Spleen (tissue), 11 donors: Measurements from ENCODE around the gene OR7G3. TPM values are rescaled to one million over a fixed set of nuclear protein-coding genes. Genes with fewer than 3 reads are reported as not detected.

ENCODE experiments used
- DNase-seq: peaks from one replicate; pipeline ENCODE4 v3.0.0-alpha.2; 2020
- H3K27ac ChIP-seq, 8 donors: fragments of 200-600 bp; sonication (generic) in 7 of 8; 1 replicate in 4 of 8; 2 replicates in 4 of 8; pipeline versions ENCODE4 v1.5.0 to v1.8.0; 2016 to 2021; ENCODE audit warnings: inconsistent platforms in 4 of 8, mild to moderate bottlenecking in 4 of 8, moderate library complexity in 1 of 8
- H3K27me3 ChIP-seq, 7 donors: fragments of 200-600 bp; sonication (generic) in 6 of 7; replicated peaks in 1 of 7; 1 replicate in 4 of 7; 2 replicates in 3 of 7; pipeline versions ENCODE4 v1.5.0 to v1.8.0; 2016 to 2021; ENCODE audit warnings: inconsistent platforms in 3 of 7, mild to moderate bottlenecking in 1 of 7
- H3K36me3 ChIP-seq, 6 donors: fragments of 200-600 bp; sonication (generic) in 5 of 6; 1 replicate in 4 of 6; 2 replicates in 2 of 6; pipeline versions ENCODE4 v1.5.0 to v1.8.0; 2016 to 2021; ENCODE audit warnings: inconsistent platforms in 2 of 6
- H3K4me1 ChIP-seq, 6 donors: fragments of 200-600 bp; sonication (generic) in 5 of 6; 1 replicate in 3 of 6; 2 replicates in 3 of 6; pipeline versions ENCODE4 v1.5.0 to v1.8.0; 2016 to 2021; ENCODE audit warnings: inconsistent platforms in 3 of 6
- H3K4me3 ChIP-seq, 8 donors: fragments of 200-600 bp; sonication (generic) in 7 of 8; 1 replicate in 4 of 8; 2 replicates in 4 of 8; pipeline versions ENCODE4 v1.5.0 to v1.8.0; 2016 to 2021; ENCODE audit warnings: inconsistent platforms in 4 of 8, mild to moderate bottlenecking in 4 of 8, moderate library complexity in 2 of 8
- H3K9me3 ChIP-seq, 8 donors: fragments of 200-600 bp; sonication (generic) in 7 of 8; 1 replicate in 4 of 8; 2 replicates in 4 of 8; pipeline versions ENCODE4 v1.5.0 to v1.8.0; 2016 to 2021; ENCODE audit warnings: inconsistent platforms in 4 of 8
- POLR2A ChIP-seq, 3 donors: fragments of 450-650 bp; IDR thresholded peaks; one replicate each; pipeline ENCODE4 v1.5.1; 2017; ENCODE audit warnings: antibody characterized with exemption in 3 of 3, mild to moderate bottlenecking in 1 of 3
- POLR2AphosphoS5 ChIP-seq, 3 donors: sonication (generic); formaldehyde crosslinking; IDR thresholded peaks; one replicate each; pipeline ENCODE4 v1.5.1; 2017; ENCODE audit warnings: antibody characterized with exemption in 3 of 3
- WGBS, 5 donors: extraction: QIAGEN DNeasy Blood & Tissue Kit in 3 of 5; methylation state at CpG; one replicate each; pipeline versions ENCODE4 v1.1.5 to v1.1.7; 2013 to 2018; 5-methylcytosine and 5-hydroxymethylcytosine counted together
- intact Hi-C: fragments of 100-400 bp; cut with DNase I; formaldehyde crosslinking; loops from one replicate; pipeline ENCODE4 v1.15.0; 2023; ENCODE audit warnings: low total_unique reads
- polyA plus RNA-seq, 3 donors: library from polyadenylated mRNA; stranded (reverse); fragments of 200-250 nt; gene quantifications; one replicate each; pipeline ENCODE4 v1.2.1, GENCODE V29; 2013
- total RNA-seq, 7 donors: library from RNA; depleted of rRNA in 3 of 7; stranded (reverse); fragments of >200 nt in 3 of 7; fragmentation: NEBNext Ultra II Directional in 4 of 7; extraction: Animal tissue kit (Norgen Biotek cat#: 25700) in 4 of 7; gene quantifications; one replicate each; pipeline versions ENCODE4 v1.1.0 to v1.2.1, GENCODE V29; 2016 to 2021
- TF ChIP-seq, protein P1 (sequence below), 11 experiments: fragments of 200-600 bp in 7 of 11; fragments of 450-650 bp in 4 of 11; sonication (generic) in 4 of 11; IDR thresholded peaks in 8 of 11; conservative IDR thresholded peaks in 3 of 11; 1 replicate in 7 of 11; 2 replicates in 4 of 11; pipeline versions ENCODE4 v1.4.0 to v1.8.0; 2016 to 2021; ENCODE audit warnings: antibody characterized with exemption in 11 of 11, inconsistent platforms in 4 of 11, mild to moderate bottlenecking in 1 of 11
- donor health status: healthy with polysubstance abuse.
- donor health status: DM: no; HTN: no; CAD: no; lungs with moderate emphysema.
- donor health status: DM: no; HTN: no; CAD: no.
- donor health status: Bipolar disorder and iron deficiency.
- donor health status: healthy.
- donor health status: DM: no; HTN: no; CAD: no.
- donor health status: DM: yes; HTN: yes; CAD: no.

The OR7G3 gene
- total and polyA plus RNA-seq, 10 donors = not detected

DNA sequence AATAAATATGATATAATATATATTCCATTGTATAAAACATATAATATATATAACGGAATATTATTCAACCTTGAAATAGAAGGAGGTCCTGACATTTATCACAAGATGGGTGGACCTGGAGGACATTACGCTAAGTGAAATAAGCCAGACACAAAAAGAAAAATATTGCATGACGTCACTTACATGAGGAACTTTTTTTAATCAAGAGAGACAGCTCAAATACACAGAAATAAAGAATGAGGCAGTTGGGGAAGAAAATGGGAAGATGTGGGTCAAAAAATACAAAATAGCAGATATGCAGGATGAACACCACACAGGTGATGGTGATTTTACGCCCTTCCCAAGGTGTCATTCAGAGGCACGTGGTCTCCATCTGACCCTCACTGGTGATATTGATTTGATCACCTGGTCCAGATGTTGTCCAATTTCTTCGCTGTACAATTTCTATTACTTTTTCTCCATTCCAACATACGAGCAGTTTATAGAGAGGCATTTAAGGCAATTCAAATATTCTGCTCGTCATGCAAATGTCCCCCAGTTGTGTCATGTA is 12.9 kb upstream of the OR7G3 start:
- intact Hi-C loops = loop anchor here (5.0 to 10.0 kb wide), 2 partner anchors 65 to 658 kb away; no protein-coding TSS in a partner anchor
- peaks cover 0 to 18% (median 4%) of the 10 kb centered on the region in 6 donors for H3K36me3 ChIP-seq
- no peak for DNase-seq
- H3K4me3 ChIP-seq = peak overlapping the region; percentile 90 to 96 (median 93)
- peak overlapping the region; percentile 81 to 93 (median 90) for H3K27ac ChIP-seq
- H3K27me3 ChIP-seq = no peaks in the 10 kb centered on the region
- TF ChIP-seq, protein P1, sequence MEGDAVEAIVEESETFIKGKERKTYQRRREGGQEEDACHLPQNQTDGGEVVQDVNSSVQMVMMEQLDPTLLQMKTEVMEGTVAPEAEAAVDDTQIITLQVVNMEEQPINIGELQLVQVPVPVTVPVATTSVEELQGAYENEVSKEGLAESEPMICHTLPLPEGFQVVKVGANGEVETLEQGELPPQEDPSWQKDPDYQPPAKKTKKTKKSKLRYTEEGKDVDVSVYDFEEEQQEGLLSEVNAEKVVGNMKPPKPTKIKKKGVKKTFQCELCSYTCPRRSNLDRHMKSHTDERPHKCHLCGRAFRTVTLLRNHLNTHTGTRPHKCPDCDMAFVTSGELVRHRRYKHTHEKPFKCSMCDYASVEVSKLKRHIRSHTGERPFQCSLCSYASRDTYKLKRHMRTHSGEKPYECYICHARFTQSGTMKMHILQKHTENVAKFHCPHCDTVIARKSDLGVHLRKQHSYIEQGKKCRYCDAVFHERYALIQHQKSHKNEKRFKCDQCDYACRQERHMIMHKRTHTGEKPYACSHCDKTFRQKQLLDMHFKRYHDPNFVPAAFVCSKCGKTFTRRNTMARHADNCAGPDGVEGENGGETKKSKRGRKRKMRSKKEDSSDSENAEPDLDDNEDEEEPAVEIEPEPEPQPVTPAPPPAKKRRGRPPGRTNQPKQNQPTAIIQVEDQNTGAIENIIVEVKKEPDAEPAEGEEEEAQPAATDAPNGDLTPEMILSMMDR (IDR thresholded peaks at IDR 0.05 in 8 of 11, conservative IDR thresholded peaks at IDR 0.05 in 3 of 11) = no peak
- TF ChIP-seq POLR2A (IDR thresholded peaks at IDR 0.05) (no peak), POLR2AphosphoS5 (IDR thresholded peaks at IDR 0.05) (no peak)
- peaks cover 4 to 20% (median 12%) of the 10 kb centered on the region in 8 donors for H3K9me3 ChIP-seq
- H3K4me1 ChIP-seq = peaks cover 17 to 52% (median 34%) of the 10 kb centered on the region in 6 donors
- WGBS, 5 donors = 29 to 35% (median 31%) methylated on average over 8 of the region's 8 CpGs

DNA sequence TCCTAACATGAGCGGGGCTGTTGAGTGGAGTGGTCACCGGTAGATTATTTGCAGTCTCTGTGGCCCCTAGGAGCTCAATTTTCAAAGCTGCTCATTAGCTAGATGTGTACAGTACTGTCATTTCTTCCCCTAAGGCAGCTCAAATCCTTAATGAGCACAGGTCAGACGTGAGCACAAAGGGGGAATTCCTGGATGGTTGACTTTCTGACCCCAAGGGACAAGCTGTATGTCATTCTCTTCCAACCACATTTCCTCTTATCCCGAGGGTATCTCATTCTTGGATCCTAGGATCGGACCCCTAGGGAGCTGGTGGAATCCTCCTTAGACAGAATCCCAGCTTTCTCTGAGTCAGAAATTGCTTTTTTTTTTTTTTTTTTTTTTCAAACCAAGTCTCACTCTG is 5.7 kb upstream of the OR7G3 start:
- H3K4me1 ChIP-seq = peaks cover 0 to 28% (median 6%) of the 10 kb centered on the region in 6 donors
- no peaks in the 10 kb centered on the region for H3K9me3 ChIP-seq
- no peaks in the 10 kb centered on the region for H3K36me3 ChIP-seq
- no peak overlapping the region for H3K4me3 ChIP-seq
- 55 to 71% (median 68%) methylated on average over 5 of the region's 5 CpGs for WGBS, 5 donors
- no peak overlapping the region for H3K27ac ChIP-seq
- intact Hi-C loops = no loop called here
- TF ChIP-seq POLR2A (IDR thresholded peaks at IDR 0.05) (no peak), POLR2AphosphoS5 (IDR thresholded peaks at IDR 0.05) (no peak)
- TF ChIP-seq, protein P1 (IDR thresholded peaks at IDR 0.05 in 8 of 11, conservative IDR thresholded peaks at IDR 0.05 in 3 of 11) = no peak
- peaks cover 0 to 17% (median 0%) of the 10 kb centered on the region in 7 donors for H3K27me3 ChIP-seq
- DNase-seq = no peak

GRCh38 chr19:9130965-9131364 is 4.2 kb upstream of the OR7G3 start:
- Histone ChIP-seq H3K4me3 (no peak overlapping the region), H3K4me1 (peaks cover 0 to 16% (median 0%) of the 10 kb centered on the region in 6 donors), H3K9me3 (no peaks in the 10 kb centered on the region), H3K36me3 (no peaks in the 10 kb centered on the region), H3K27ac (peak overlapping the region in 3 of 8 donors; percentile 14 to 51 (median 23)), H3K27me3 (peaks cover 0 to 27% (median 0%) of the 10 kb centered on the region in 7 donors)
- intact Hi-C loops = no loop called here
- TF ChIP-seq POLR2AphosphoS5 (IDR thresholded peaks at IDR 0.05) (no peak), POLR2A (IDR thresholded peaks at IDR 0.05) (no peak)
- TF ChIP-seq, protein P1 (IDR thresholded peaks at IDR 0.05 in 8 of 11, conservative IDR thresholded peaks at IDR 0.05 in 3 of 11) = no peak
- 15 to 26% (median 20%) methylated on average over 1 of the region's 1 CpG for WGBS, 5 donors
- DNase-seq = no peak

DNA sequence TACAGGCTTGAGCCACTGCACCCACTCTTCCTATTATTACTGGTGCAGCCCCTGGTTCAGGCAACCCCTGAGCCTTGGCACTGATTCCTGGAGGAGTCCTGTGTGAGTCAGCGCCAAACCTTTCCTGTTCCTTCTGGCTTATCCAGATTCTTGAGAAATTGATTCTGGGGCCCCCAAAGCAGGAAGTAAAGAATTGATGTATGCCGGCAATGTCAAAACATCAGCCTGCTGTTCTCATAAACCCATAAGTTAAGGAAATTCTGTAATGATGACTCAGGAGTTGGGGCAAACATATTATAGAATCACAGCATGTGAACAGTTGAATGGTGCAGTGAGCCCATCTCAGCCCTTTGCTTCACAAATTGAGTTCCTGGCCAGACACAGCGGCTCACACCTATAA is 1.4 kb upstream of the OR7G3 start:
- no peak overlapping the region for H3K27ac ChIP-seq
- DNase-seq = no peak
- 38 to 46% (median 46%) methylated on average over 3 of the region's 3 CpGs for WGBS, 5 donors
- intact Hi-C loops = no loop called here
- no peaks in the 10 kb centered on the region for H3K9me3 ChIP-seq
- H3K4me1 ChIP-seq = peaks cover 0 to 14% (median 0%) of the 10 kb centered on the region in 6 donors
- H3K27me3 ChIP-seq = peaks cover 0 to 36% (median 0%) of the 10 kb centered on the region in 7 donors
- TF ChIP-seq POLR2A (IDR thresholded peaks at IDR 0.05) (no peak), POLR2AphosphoS5 (IDR thresholded peaks at IDR 0.05) (no peak)
- TF ChIP-seq, protein P1 (IDR thresholded peaks at IDR 0.05 in 8 of 11, conservative IDR thresholded peaks at IDR 0.05 in 3 of 11) = no peak
- no peak overlapping the region for H3K4me3 ChIP-seq
- no peaks in the 10 kb centered on the region for H3K36me3 ChIP-seq
